Effector CD4-positive, alpha-beta T cell (primary cell): Measurements from ENCODE around the gene NAP1L4.

Source experiments
- DNase-seq: peaks from one replicate; pipeline ENCODE4 v3.0.0-alpha.2; 2020

NAP1L4 gene

DNA sequence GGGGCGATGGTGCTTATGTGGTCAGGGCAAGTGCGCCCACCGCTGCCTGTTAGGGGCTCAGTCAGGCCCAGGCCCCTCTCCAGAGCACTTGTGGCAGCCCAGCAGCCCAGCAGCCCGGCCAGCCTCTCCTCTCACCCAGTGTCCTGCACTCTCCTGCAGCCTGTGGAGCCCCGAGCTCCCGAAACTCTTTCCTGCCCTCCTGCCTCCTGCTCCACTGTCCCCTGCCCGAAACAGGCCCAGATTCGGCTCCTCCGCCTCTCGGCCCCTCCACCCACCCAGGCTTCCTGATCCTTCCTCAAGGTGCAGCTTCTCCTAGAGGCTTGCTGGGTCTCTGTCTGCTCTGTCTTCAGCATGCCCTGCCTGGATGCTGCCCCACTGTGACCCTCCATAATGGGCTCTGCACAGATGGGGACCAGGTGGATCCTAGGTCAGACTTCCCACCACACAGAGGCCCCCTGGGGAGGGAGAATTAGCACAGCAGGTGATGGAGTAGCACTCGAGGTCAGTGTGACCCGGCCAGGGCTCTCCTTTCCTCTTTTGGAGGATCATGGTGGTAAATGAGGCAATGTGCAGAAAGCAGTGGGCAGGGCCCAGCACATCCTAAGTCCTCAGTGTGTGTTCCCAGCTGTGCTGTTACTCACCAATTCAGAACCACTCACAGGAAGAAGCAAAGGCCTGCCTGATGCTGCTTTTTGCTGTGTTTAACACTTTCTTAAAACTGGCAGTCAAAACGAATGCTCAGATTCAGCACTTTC is 18.6 kb upstream of the NAP1L4 start:
- DNase-seq = no peak

GRCh38 chr11:3010004-3010403 is 17.9 kb upstream of the NAP1L4 start:
- DNase-seq = no peak

DNA sequence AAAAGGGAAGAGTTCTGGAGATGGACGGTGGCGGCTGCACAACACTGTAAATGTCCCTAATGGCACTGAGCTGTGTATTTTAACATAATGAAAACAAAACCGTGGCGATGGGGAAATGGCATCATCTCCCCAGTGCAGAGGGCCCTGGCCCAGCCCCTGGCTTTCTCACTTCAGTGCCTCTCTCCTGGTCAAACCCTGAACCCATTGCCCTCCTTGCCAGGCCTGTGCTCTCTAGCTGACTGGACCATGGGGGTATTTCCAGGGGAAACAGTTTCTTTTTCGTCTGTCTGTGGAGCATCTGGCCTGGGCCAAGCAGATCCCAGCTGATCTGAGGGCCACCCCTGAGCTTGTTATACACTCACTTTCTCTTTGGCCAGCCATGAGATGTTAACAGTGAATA is 17.4 kb upstream of the NAP1L4 start:
- no peak for DNase-seq

GRCh38 chr11:3008746-3009336 is 16.7 kb upstream of the NAP1L4 start:
- no peak for DNase-seq

- DNase-seq = no peak
Measured at GRCh38 chr11:3007404-3008010, 15.4 kb upstream of the NAP1L4 start.

DNA sequence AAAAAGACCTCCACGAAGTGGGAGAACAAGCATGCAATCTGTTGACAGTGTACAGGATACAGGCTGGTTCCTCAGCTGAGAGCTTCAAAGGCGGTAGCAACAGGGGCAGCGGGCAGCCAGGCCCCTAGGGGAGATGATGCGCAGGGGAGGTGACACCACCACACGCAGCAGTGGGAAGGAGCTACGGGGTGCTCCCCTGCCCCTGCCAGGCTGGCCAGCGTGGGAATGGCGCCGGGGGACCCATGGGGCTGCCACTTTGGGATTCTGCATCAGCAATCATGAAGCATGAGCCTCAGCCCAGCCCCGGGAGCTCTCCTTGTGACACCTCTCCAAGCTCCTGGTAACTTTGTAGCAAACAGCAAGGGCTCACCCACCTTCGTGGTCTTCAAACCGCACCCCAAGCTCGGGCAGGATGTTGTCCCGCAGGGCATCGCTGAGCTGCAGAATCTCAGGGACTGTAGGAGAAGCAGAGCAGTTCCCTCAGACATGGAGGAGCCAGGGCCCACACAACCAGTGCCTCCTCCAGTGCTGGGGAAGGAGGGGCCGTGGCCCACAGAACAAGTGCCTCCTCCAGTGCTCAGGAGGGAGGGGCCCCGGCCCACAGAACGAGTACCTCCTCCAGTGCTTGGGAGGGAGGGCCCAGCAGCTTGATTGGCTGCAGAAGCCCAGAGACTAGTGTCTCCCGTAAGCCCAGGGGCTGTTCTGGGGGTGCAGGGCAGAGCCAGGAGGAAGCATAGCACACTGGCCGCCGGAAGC is 14.6 kb upstream of the NAP1L4 start:
- no peak for DNase-seq

DNA sequence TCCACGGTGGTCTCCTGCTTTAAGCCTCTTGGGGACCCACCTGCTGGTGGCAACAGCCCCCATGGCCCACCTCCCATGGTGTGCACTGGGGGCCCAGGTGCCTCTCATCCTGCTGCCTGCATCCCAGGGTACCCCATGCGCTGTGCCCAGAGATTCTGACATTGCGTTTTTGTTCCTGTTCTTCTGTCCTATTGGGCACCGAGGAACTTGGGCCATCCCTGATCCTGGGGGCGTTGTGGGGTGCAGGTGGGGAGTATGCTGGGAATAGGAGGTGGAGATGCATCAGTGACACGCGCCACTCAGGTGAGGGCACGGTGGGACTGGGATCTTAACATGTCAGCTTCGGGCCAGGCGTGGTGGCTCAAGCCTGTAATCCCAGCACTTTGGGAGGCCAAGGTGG is 12.4 kb upstream of the NAP1L4 start:
- DNase-seq = no peak

GRCh38 chr11:3003396-3004231 is 11.5 kb upstream of the NAP1L4 start:
- no peak for DNase-seq

- DNase-seq = no peak
Measured at GRCh38 chr11:3002871-3003270, 10.7 kb upstream of the NAP1L4 start.

GRCh38 chr11:3002351-3002861 is 10.3 kb upstream of the NAP1L4 start:
- no peak for DNase-seq

DNA sequence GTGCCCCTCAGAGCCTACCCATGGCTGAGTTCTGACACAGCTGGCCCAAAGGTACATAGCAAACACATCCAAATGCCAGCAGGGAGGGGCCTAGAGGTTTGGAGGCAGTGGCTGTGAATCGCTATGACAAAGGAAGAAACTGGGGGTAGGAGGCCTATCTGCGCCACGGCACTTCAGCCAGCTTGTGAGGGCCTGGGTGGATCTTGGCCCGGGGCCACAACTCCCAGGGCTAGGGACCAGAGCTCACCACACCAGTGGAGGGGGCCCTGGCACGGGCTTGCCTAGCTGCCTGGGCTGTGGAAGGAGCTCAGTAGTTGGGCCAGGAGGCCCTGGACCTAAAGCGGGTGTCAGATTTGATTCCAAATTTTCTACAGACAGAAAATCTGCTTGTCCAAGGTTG is 9.4 kb upstream of the NAP1L4 start:
- DNase-seq = no peak

- DNase-seq = no peak
Measured at GRCh38 chr11:3000032-3000961, 8.2 kb upstream of the NAP1L4 start.

- DNase-seq = no peak
Measured at GRCh38 chr11:2999464-2999998, 7.4 kb upstream of the NAP1L4 start.

GRCh38 chr11:2998073-2998850 is 6.1 kb upstream of the NAP1L4 start:
- DNase-seq = no peak

DNA sequence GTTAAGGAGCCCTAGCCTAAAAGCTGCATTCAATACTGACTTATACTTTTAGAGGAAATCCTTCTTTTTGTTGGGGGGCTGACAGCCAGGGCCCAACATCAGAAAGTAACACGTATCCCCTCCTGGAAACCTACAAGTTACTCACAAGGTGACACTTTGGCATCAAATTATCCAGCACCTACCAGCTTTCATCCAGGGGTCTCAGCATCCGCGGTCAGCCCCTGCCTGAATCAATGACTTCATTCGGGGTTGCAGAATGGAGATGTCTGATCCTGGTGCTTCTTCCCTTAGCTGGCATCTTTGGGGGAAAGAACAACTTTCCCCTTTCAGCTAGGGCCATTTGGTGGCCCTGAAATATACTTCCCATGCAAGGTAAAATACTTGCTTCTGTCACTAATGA is 5.3 kb upstream of the NAP1L4 start:
- no peak for DNase-seq

DNA sequence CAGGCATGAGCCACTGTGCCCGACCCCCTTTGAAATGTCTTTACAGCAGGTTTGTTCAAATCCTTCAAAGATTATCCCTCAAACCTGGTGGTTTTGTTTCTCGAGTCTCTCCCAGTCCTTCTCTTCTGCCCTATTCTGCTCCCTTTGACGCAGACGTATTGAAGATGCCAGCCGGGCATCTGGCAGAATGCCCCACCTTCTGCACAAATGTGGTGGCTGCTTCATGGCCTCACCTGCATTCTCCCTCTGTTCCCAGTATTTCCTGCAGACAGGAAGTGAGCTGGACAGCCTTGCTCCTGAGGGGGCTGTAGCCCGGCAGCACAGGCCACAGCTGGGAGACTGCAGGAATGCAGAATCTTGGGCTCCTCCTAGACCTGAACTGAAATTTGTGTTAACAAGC is 4.8 kb upstream of the NAP1L4 start:
- DNase-seq = no peak

GRCh38 chr11:2995893-2996554 is 3.9 kb upstream of the NAP1L4 start:
- no peak for DNase-seq

DNA sequence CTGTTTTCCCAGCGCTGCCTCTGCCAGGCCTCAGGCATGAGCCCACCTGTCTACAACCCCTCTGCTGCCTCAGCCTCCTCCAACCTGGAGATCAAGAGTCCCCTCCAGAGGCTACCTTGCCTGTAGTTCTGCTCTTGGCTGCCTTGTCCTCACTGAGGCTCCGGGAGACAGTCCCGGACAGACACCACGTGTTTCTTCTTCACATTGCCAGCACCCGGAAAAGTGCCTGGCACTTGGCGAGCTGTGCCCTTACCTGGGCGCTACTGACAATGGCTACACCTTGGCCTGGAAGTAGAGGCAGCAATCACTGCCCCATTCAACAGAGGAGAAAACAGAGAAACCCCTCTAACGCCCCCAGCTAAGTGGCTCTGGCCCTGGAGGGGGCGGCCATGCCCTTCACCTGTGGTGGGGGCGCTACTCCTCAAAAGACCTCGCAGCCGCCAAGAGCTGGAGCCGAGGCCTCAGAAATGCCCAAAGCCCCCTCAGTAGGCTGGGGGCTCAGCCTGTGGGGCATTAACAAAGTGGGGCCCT is 3.0 kb upstream of the NAP1L4 start:
- DNase-seq = no peak

GRCh38 chr11:2994336-2994730 is 2.2 kb upstream of the NAP1L4 start:
- DNase-seq = no peak

- DNase-seq = no peak
Measured at GRCh38 chr11:2992997-2993325, 832 bp upstream of the NAP1L4 start.
